ENCODE measurements around the gene ATP2A3.

DNA sequence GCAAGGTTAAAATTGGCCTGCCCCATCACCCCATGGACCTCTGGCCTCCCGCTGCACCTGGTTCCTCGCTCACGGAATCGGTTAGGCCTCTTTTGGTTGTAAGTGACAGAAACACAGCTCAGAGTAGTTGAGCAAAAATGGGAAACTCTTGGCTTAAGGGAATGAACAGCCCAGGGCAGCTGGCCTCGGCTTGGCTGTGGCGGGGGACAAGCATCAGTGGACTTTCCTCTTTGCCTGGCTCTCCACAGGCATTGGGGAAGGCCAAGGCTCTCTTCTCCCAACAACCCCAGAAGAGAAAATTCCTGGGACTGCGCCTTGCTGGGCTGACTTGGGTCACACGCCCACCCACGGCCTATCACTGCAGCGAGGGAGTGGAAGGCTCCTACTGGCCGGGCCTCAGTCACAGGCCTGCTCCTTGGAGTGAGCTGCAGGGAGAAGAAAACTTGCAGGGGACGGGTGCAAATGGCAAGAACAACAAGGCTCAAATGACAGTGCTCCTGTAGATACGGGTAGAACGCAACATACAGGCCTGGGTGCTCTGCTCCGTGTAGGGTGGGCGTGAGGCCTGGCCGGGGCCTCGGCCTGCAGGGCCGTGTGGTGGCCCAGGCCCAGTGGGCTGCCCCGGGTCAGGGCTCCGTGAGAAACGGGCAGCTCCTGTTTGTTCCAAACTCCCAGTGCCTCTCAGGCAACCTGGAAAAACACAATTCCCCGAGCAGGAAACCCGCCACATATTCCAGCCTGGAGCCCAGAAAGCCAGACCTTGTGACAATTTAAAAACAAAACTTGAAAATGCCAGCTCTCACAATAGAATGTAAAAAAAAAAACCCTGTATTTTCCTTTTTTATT lies 25.0 kb upstream of the ATP2A3 start:
- no peak for TF ChIP-seq EZH2 (IDR thresholded peaks at IDR 0.05; ENCODE audit: low read depth)
- TF ChIP-seq, protein P1, sequence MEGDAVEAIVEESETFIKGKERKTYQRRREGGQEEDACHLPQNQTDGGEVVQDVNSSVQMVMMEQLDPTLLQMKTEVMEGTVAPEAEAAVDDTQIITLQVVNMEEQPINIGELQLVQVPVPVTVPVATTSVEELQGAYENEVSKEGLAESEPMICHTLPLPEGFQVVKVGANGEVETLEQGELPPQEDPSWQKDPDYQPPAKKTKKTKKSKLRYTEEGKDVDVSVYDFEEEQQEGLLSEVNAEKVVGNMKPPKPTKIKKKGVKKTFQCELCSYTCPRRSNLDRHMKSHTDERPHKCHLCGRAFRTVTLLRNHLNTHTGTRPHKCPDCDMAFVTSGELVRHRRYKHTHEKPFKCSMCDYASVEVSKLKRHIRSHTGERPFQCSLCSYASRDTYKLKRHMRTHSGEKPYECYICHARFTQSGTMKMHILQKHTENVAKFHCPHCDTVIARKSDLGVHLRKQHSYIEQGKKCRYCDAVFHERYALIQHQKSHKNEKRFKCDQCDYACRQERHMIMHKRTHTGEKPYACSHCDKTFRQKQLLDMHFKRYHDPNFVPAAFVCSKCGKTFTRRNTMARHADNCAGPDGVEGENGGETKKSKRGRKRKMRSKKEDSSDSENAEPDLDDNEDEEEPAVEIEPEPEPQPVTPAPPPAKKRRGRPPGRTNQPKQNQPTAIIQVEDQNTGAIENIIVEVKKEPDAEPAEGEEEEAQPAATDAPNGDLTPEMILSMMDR (conservative IDR thresholded peaks at IDR 0.05) = no peak
